IPS-11a (cell line): Measurements from ENCODE around the gene TSHR.
"Not testable (repeated sequence)": the region's sequence is repeated elsewhere in the genome, so short reads cannot be mapped to it uniquely, and the experiment has no call there.

Experiments
- H3K4me3 ChIP-seq: one replicate; pipeline ENCODE4 v1.5.1; 2013; ENCODE audit warnings: low read depth, low read length, control low read depth

TSHR gene

GRCh38 chr14:80992580-80992979, 37.2 kb downstream of the TSHR start:
- no peak overlapping the region for H3K4me3 ChIP-seq

DNA sequence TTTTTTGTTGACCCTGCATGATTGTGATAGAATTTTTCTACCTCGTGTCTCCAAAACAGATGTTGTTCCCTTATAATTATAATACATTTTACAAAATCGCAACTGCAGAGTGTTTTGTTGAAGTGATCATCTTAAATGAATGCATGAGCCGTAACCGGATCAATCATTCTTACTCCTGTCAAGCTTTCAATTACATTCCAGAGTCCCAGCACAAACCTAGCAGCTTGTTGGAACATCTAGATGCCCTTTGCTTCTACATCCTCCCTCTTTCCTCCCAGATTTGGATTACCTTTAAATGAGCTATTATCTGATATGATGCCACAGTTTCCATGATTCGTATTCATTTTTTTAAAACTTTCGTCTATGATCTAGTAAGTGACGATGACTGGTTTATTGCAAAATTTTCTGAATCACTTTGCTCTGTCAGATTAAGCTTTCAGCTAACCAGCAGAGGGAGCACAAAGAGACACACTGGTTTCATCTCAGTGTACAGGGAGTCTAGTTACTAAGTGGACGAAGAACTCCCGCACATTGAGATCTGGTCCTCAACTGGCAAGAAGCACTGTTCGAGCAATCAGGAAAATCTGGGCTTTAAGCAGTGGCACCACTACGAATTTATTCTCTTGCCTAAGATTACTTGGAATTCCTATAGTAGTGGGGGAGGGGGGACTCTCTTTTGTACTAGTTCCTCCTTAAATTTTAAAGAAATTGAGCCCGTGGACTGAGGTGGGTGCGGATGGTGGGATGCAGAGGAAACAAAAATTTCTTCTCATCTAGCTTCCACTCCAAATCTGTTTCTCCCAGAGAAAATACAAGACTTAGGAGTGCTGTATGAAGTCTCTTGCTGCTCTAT, 40.9 kb downstream of the TSHR start:
- no peak overlapping the region for H3K4me3 ChIP-seq

DNA sequence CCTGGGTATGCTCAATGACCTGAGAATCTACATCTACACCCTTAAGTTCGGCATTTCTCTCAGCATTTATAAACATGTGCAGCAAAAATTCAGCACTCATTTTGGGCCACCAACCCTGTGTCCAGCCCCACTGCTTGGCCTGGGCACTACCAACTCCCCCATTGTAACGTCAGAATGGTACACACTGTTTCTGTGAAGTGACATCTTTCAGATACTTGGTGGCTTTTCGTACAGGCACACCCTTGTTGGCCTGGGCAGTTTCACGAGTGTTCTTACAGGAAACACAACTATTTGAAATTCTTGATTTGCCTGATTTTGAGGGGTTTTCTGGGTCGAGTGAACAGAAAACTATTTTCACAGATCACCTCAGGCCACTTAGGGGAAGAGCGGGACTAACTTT, 46.0 kb downstream of the TSHR start:
- H3K4me3 ChIP-seq = no peak overlapping the region

DNA sequence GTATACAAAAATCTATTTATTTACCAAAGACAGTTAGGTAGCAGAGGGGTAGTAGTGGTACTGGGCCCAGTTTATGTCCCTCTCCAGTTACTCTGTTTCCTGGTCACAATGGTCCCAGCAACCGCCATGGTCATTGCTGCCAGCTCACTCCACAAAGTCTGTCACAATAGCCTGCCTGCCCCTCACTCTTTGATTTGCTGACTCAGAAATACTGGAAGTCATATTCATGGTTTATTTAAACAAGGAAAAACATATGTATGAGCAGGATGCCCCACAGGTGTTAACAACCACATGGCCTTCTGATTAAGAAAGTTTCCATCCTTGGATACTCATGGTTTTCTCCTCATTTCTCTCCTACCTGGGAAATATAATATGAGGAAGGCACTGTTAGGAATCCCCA, 49.2 kb downstream of the TSHR start:
- no peak overlapping the region for H3K4me3 ChIP-seq

DNA sequence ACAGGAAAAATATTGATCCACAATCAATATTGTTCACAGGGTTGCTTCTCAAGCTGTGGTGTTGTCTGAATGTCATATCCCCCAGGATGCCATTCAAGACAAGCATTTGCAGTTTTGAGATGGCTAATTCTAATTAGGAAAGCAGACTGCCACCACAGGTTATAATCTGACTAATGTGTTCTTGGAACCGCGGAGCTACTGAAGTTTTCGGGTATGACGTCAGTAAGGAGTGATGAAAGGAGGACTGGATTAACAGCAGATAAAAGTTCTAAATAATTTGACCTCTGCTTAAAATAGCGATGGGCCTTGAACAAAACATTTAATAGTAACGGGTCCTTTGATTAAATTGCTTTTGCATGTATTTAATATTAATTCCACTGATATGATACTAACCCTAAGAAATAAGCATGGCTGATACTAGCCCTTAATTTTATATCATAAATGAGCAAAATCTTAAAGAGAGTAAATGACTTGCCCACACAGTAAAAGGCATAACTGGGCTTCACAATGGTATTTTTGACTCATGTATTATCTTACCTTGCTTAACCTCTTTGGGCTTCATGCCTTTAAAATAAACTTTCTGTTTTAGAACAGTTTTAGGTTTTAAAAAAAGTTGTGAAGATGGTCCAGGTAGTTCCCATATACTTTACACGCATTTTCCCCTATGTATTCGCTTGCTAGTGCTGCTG, 50.3 kb downstream of the TSHR start:
- no peak overlapping the region for H3K4me3 ChIP-seq

- H3K4me3 ChIP-seq = no peak overlapping the region
Observed at GRCh38 chr14:81006266-81006665, 50.8 kb downstream of the TSHR start.

GRCh38 chr14:81007131-81007530, 51.7 kb downstream of the TSHR start:
- H3K4me3 ChIP-seq = no peak overlapping the region

- no peak overlapping the region for H3K4me3 ChIP-seq
Observed at GRCh38 chr14:81009346-81009745, 53.9 kb downstream of the TSHR start.

DNA sequence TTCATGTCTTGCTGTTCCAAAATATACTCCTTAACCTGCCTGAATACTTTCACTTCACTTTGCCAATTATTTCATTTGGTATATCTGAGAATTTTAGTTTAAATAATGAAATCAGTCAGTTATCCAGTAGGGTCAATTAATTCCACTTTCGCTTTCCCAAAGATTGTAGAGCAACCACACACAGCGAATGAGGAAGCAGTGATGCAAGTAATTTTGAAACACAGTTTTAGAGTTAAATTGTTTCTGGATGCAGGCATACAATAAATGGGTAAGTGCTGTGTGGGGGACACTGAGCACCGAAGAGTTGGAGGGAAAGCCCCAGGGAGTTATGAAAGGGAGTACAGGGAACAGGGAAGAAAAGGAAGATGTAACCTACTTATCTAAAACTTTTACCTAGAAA, 62.8 kb downstream of the TSHR start:
- H3K4me3 ChIP-seq = no peak overlapping the region

DNA sequence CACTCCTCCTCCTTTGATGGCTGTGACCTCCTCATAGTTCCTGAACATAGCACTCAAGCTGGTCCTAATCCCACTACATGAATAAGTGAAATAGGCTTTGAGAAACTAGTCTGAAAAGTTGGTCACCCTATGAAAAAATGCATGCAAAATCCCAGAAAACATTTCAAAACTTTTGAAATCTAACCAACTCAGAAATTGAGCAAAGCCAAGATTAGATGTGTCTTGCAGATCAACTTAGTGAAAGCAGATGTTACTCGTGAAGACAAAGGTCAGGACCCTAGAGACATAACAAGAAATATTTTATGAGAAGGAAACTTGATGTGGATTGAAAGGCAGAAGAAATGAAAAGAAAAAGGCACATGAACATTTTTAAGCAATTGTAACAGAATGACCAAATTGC, 63.3 kb downstream of the TSHR start:
- H3K4me3 ChIP-seq = no peak overlapping the region

GRCh38 chr14:81019113-81019512, 63.7 kb downstream of the TSHR start:
- H3K4me3 ChIP-seq = not testable (repeated sequence)

- no peak overlapping the region for H3K4me3 ChIP-seq
Observed at GRCh38 chr14:81023095-81023710, 67.8 kb downstream of the TSHR start.

DNA sequence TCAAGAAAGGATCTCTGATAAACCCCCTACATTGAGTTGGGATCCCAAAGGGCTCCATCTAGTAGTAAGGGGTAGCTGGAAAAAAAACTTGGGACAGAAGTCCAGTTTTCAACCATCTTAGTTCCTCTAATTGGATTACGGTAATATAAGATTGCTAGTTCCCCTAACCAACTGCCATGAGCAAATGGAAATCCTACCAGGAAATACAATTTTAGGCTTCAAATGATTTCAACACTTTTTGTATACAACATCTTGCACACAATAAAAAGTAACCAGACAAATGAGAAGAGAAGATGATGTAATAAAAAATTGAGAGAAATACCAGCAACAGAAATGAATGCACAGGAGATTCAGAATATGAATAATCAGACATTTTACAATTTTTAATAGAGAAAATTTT, 73.0 kb downstream of the TSHR start:
- no peak overlapping the region for H3K4me3 ChIP-seq

DNA sequence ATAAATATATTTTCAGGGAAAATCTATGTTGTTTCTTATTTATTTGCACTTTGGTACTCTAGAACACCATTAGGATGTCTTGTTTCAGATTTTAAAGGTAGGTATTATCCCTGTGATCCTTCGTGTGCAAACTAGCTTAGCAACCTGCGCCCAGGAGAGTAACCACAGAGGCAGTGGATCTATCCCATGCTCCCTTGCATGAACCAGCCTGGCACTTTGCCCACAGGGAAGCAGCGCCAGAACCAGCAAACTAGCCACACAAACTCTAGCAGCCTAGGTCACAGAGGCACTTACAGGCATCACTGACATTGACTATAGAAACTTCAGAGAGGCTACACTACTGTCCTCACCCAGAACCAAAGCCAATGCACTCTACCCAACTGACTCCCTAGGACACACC, 76.1 kb downstream of the TSHR start:
- H3K4me3 ChIP-seq = no peak overlapping the region

GRCh38 chr14:81033698-81034240, 78.3 kb downstream of the TSHR start:
- H3K4me3 ChIP-seq = no peak overlapping the region

DNA sequence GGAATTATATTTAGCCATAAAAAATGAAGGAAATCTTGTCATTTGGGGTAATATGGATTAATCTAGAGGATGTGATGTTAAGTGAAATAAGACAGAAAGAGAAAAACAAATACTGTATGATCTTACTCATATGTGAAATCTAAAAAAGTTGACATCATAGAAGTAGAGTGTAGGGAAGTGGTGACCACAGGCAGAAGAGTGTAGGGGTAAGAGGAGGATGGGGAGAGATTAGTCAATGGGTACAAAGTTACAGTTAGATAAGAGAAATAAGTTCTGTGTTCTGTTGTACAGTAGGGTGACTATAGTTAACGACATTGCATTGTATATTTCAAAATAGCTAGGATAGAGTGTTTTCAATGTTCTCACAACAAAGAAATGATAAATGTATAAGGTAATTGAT, 87.0 kb downstream of the TSHR start:
- H3K4me3 ChIP-seq = no peak overlapping the region

GRCh38 chr14:81051547-81051946, 96.1 kb downstream of the TSHR start:
- no peak overlapping the region for H3K4me3 ChIP-seq

- H3K4me3 ChIP-seq = not testable (repeated sequence)
Observed at GRCh38 chr14:81054057-81054456, 98.6 kb downstream of the TSHR start.

GRCh38 chr14:81055971-81056370, 100.5 kb downstream of the TSHR start:
- no peak overlapping the region for H3K4me3 ChIP-seq

- no peak overlapping the region for H3K4me3 ChIP-seq
Observed at GRCh38 chr14:81062380-81062779, 107.0 kb downstream of the TSHR start.

- no peak overlapping the region for H3K4me3 ChIP-seq
Observed at GRCh38 chr14:81062816-81063215, 107.4 kb downstream of the TSHR start.

- H3K4me3 ChIP-seq = no peak overlapping the region
Observed at GRCh38 chr14:81066672-81067071, 111.3 kb downstream of the TSHR start.
